B cell (primary cell): ENCODE measurements around the gene EEFSEC. TPM values are rescaled to one million over a fixed set of nuclear protein-coding genes. Genes with fewer than 3 reads are reported as not detected.

ENCODE experiments used
- ATAC-seq: fragments of 200-7000 bp; cut with Tn5 transposase; one replicate; pipeline ENCODE4 v1.10.0; 2021; ENCODE audit warnings: low read depth, mild to moderate bottlenecking, moderate number of reproducible peaks, moderate library complexity
- CTCF ChIA-PET: fragments of 350-600 bp; sonication (Branson Sonifier 250); formaldehyde crosslinking; loops from one replicate; lab custom pipeline; 2021; ENCODE audit warnings: antibody characterized with exemption, inconsistent platforms; lab: Charles Lee
- POLR2A ChIA-PET: fragments of 350-600 bp; sonication (Branson Sonifier 250); formaldehyde crosslinking; loops from one replicate; lab custom pipeline; 2021; ENCODE audit warnings: antibody characterized with exemption; lab: Charles Lee
- DNase-seq: peaks from one replicate; pipeline ENCODE4 v3.0.0; 2013
- H2AFZ ChIP-seq: 2 replicates; pipeline ENCODE4 v1.6.1; 2012; ENCODE audit warnings: mild to moderate bottlenecking, low read depth, low read length; ENCODE audit not compliant: insufficient read depth, poor library complexity, severe bottlenecking
- H3K27ac ChIP-seq, 2 donors: 1 replicate in 1 of 2; 2 replicates in 1 of 2; pipeline ENCODE4 v1.5.1; 2012 to 2013; ENCODE audit warnings: low read length in 2 of 2, mild to moderate bottlenecking in 2 of 2, moderate library complexity in 1 of 2
- H3K27me3 ChIP-seq, 4 experiments: fragments of 200-600 bp in 1 of 4; sonication (generic) in 1 of 4; replicated peaks in 1 of 4; 1 replicate in 2 of 4; 2 replicates in 2 of 4; pipeline versions ENCODE4 v1.6.1 to v1.7.0; 2013 to 2016; ENCODE audit warnings: low read length in 3 of 4, mild to moderate bottlenecking in 2 of 4, mixed read lengths in 1 of 4, moderate library complexity in 1 of 4; ENCODE audit not compliant: insufficient read depth in 4 of 4, control insufficient read depth in 3 of 4; ENCODE audit errors: control extremely low read depth in 1 of 4
- H3K36me3 ChIP-seq, 2 experiments: replicated peaks in 1 of 2; 1 replicate in 1 of 2; 2 replicates in 1 of 2; pipeline versions ENCODE4 v1.6.1 to v1.7.1; 2013; ENCODE audit warnings: low read length in 1 of 2; ENCODE audit not compliant: insufficient read depth in 2 of 2, control insufficient read depth in 1 of 2; ENCODE audit errors: control extremely low read depth in 1 of 2, extremely low read depth in 1 of 2
- H3K4me1 ChIP-seq, 2 donors: fragments of 200-600 bp in 1 of 2; sonication (generic) in 1 of 2; 1 replicate in 1 of 2; 2 replicates in 1 of 2; pipeline versions ENCODE4 v1.5.1 to v1.6.1; 2013 to 2017; ENCODE audit warnings: low read length in 2 of 2; ENCODE audit not compliant: control insufficient read depth in 2 of 2, insufficient read depth in 2 of 2
- H3K4me2 ChIP-seq: replicated peaks from 2 replicates; pipeline ENCODE3; 2012; ENCODE audit warnings: mild to moderate bottlenecking, low read depth, low read length; ENCODE audit not compliant: poor library complexity, severe bottlenecking
- H3K4me3 ChIP-seq, 5 experiments: fragments of 200-600 bp in 1 of 5; sonication (generic) in 1 of 5; 1 replicate in 3 of 5; 2 replicates in 2 of 5; pipeline versions ENCODE4 v1.5.1 to v1.7.0; 2011 to 2016; ENCODE audit warnings: low read length in 4 of 5, mild to moderate bottlenecking in 4 of 5, low read depth in 2 of 5, control low read depth in 1 of 5, moderate library complexity in 1 of 5; ENCODE audit not compliant: insufficient read depth in 1 of 5; ENCODE audit errors: control extremely low read depth in 1 of 5, extremely low read depth in 1 of 5
- H3K79me2 ChIP-seq: fragments of 200-600 bp; sonication (generic); one replicate; pipeline ENCODE4 v1.6.0; 2016; ENCODE audit warnings: low read length; ENCODE audit not compliant: control insufficient read depth, insufficient read depth
- H3K9ac ChIP-seq: fragments of 200-600 bp; sonication (generic); 2 replicates; pipeline ENCODE4 v1.6.1; 2017; ENCODE audit warnings: mild to moderate bottlenecking, low read length, moderate library complexity
- H3K9me3 ChIP-seq, 3 donors: one replicate each; pipeline versions ENCODE4 v1.6.1 to v1.7.1; 2013; ENCODE audit warnings: low read length in 2 of 3; ENCODE audit not compliant: control insufficient read depth in 2 of 3, insufficient read depth in 1 of 3; ENCODE audit errors: control extremely low read depth in 1 of 3
- H4K20me1 ChIP-seq: 2 replicates; pipeline ENCODE4 v1.6.0; 2012; ENCODE audit warnings: mild to moderate bottlenecking, low read length; ENCODE audit not compliant: insufficient read depth, control insufficient read depth, poor library complexity, severe bottlenecking
- H3K27ac Mint-ChIP-seq: one replicate; pipeline ENCODE4 v1.8.0; 2021; ENCODE audit warnings: mixed read lengths
- H3K27me3 Mint-ChIP-seq: one replicate; pipeline ENCODE4 v1.8.0; 2021; ENCODE audit warnings: mixed read lengths
- H3K4me1 Mint-ChIP-seq: one replicate; pipeline ENCODE4 v1.8.0; 2021; ENCODE audit warnings: mixed read lengths
- H3K4me3 Mint-ChIP-seq: one replicate; pipeline ENCODE4 v1.8.0; 2021; ENCODE audit warnings: mixed read lengths
- H3K9me3 Mint-ChIP-seq: one replicate; pipeline ENCODE4 v1.8.0; 2022; ENCODE audit warnings: mixed read lengths; ENCODE audit not compliant: insufficient read depth
- CTCF ChIP-seq: fragments of 200-600 bp; IDR thresholded peaks from one replicate; pipeline ENCODE4 v1.8.0; 2022; ENCODE audit warnings: antibody characterized with exemption, mild to moderate bottlenecking
- EZH2 ChIP-seq: IDR thresholded peaks from 2 replicates; pipeline ENCODE4 v1.6.1; 2012; ENCODE audit warnings: borderline replicate concordance, low read depth, mild to moderate bottlenecking, moderate library complexity, low read length; ENCODE audit not compliant: insufficient read depth, poor library complexity, severe bottlenecking
- WGBS: methylation state at CpG from one replicate; pipeline ENCODE4 v1.1.5; 2013; ENCODE audit warnings: missing lambda C conversion rate; ENCODE audit not compliant: insufficient coverage; 5-methylcytosine and 5-hydroxymethylcytosine counted together
- intact Hi-C: fragments of 100-400 bp; cut with micrococcal nuclease; formaldehyde crosslinking; loops from one replicate; pipeline ENCODE4 v1.10.0; 2022
- polyA plus RNA-seq: library from polyadenylated mRNA; depleted of rRNA; stranded (reverse); fragments of >200 nt; gene quantifications from 2 replicates; pipeline ENCODE4 v1.2.3, GENCODE V29; 2012
- total RNA-seq, 2 donors: library from RNA; stranded (reverse); fragments of 120-200 nt in 1 of 2; gene quantifications; 1 replicate in 1 of 2; 2 replicates in 1 of 2; pipeline versions ENCODE4 v1.2.3 to v1.2.4, GENCODE V29; 2013 to 2022

EEFSEC gene
- total and polyA plus RNA-seq, 2 donors (not counting 1 experiment from before 2014, with no cell fraction given) = 17.9 to 18.4 TPM

GRCh38 chr3:128364291-128364690 lies 211.0 kb downstream of the EEFSEC start:
- intact Hi-C loops = no loop called here
- Histone ChIP-seq H3K9ac (no peak overlapping the region), H3K36me3 (peaks cover 0 to 13% of the 10 kb centered on the region in 2 experiments), H2AFZ (no peak overlapping the region), H3K4me1 (peaks cover 0 to 8% of the 10 kb centered on the region in 2 donors), H3K79me2 (no peaks in the 10 kb centered on the region), H3K27ac (no peak overlapping the region), H3K27me3 (no peaks in the 10 kb centered on the region), H3K4me2 (no peak overlapping the region), H4K20me1 (no peaks in the 10 kb centered on the region), H3K9me3 (no peaks in the 10 kb centered on the region), H3K4me3 (no peak overlapping the region)
- Mint-ChIP-seq H3K9me3 (no peaks in the 10 kb centered on the region), H3K4me3 (no peak overlapping the region), H3K4me1 (peaks cover 9% of the 10 kb centered on the region), H3K27me3 (no peaks in the 10 kb centered on the region), H3K27ac (peak overlapping the region; percentile 46)
- ChIA-PET POLR2A (no interaction called here), CTCF (interaction anchor here (0.8 kb wide), 1 partner anchor 296 kb away, joined by 3 read pairs; no protein-coding TSS in a partner anchor)
- DNase-seq (no peak), ATAC-seq (no peak)
- TF ChIP-seq CTCF = no peak
- no peak for TF ChIP-seq EZH2
- WGBS = 94% methylated on average over 6 of the region's 6 CpGs

GRCh38 chr3:128364808-128365360 lies 211.6 kb downstream of the EEFSEC start:
- Histone ChIP-seq H2AFZ (no peak overlapping the region), H3K27ac (no peak overlapping the region), H3K79me2 (no peaks in the 10 kb centered on the region), H3K4me3 (no peak overlapping the region), H3K9me3 (no peaks in the 10 kb centered on the region), H3K36me3 (peaks cover 0 to 11% of the 10 kb centered on the region in 2 experiments), H3K27me3 (no peaks in the 10 kb centered on the region), H3K4me2 (no peak overlapping the region), H3K9ac (no peak overlapping the region), H4K20me1 (no peaks in the 10 kb centered on the region), H3K4me1 (peaks cover 4 to 13% of the 10 kb centered on the region in 2 donors)
- DNase-seq (no peak), ATAC-seq (no peak)
- Mint-ChIP-seq H3K4me3 (no peak overlapping the region), H3K27me3 (no peaks in the 10 kb centered on the region), H3K27ac (no peak overlapping the region), H3K9me3 (no peaks in the 10 kb centered on the region), H3K4me1 (peaks cover 15% of the 10 kb centered on the region)
- 92% methylated on average over 5 of the region's 7 CpGs for WGBS
- intact Hi-C loops = no loop called here
- TF ChIP-seq CTCF = no peak
- no peak for TF ChIP-seq EZH2
- ChIA-PET CTCF (interaction anchor here (0.8 kb wide), 1 partner anchor 297 kb away, joined by 3 read pairs; no protein-coding TSS in a partner anchor), POLR2A (no interaction called here)
